ENCODE results near the gene COBLL1.

DNA sequence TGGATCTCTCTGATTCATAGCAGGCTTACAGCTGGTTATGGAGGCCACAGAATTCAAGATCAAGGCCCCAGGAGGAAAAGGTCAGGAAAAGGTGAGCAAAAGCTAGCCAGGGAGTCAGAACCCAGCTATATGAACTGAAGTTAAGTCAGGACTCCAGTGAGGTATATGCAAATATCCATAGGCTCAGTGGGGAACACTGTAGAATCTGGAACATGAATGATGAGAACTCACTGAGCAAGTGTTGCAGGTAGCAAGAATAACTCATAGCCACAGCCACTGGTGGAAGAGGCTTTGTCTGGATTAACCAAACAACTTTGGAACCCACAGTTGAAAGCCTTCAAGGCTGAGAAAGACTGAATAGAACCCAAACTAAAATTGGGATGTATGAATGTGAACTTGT, 24.7 kb downstream of the COBLL1 start:
- TF ChIP-seq, protein P1, sequence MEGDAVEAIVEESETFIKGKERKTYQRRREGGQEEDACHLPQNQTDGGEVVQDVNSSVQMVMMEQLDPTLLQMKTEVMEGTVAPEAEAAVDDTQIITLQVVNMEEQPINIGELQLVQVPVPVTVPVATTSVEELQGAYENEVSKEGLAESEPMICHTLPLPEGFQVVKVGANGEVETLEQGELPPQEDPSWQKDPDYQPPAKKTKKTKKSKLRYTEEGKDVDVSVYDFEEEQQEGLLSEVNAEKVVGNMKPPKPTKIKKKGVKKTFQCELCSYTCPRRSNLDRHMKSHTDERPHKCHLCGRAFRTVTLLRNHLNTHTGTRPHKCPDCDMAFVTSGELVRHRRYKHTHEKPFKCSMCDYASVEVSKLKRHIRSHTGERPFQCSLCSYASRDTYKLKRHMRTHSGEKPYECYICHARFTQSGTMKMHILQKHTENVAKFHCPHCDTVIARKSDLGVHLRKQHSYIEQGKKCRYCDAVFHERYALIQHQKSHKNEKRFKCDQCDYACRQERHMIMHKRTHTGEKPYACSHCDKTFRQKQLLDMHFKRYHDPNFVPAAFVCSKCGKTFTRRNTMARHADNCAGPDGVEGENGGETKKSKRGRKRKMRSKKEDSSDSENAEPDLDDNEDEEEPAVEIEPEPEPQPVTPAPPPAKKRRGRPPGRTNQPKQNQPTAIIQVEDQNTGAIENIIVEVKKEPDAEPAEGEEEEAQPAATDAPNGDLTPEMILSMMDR (tag by site-specific recombination; IDR thresholded peaks at IDR 0.05): no peak
- TF ChIP-seq, protein P2, sequence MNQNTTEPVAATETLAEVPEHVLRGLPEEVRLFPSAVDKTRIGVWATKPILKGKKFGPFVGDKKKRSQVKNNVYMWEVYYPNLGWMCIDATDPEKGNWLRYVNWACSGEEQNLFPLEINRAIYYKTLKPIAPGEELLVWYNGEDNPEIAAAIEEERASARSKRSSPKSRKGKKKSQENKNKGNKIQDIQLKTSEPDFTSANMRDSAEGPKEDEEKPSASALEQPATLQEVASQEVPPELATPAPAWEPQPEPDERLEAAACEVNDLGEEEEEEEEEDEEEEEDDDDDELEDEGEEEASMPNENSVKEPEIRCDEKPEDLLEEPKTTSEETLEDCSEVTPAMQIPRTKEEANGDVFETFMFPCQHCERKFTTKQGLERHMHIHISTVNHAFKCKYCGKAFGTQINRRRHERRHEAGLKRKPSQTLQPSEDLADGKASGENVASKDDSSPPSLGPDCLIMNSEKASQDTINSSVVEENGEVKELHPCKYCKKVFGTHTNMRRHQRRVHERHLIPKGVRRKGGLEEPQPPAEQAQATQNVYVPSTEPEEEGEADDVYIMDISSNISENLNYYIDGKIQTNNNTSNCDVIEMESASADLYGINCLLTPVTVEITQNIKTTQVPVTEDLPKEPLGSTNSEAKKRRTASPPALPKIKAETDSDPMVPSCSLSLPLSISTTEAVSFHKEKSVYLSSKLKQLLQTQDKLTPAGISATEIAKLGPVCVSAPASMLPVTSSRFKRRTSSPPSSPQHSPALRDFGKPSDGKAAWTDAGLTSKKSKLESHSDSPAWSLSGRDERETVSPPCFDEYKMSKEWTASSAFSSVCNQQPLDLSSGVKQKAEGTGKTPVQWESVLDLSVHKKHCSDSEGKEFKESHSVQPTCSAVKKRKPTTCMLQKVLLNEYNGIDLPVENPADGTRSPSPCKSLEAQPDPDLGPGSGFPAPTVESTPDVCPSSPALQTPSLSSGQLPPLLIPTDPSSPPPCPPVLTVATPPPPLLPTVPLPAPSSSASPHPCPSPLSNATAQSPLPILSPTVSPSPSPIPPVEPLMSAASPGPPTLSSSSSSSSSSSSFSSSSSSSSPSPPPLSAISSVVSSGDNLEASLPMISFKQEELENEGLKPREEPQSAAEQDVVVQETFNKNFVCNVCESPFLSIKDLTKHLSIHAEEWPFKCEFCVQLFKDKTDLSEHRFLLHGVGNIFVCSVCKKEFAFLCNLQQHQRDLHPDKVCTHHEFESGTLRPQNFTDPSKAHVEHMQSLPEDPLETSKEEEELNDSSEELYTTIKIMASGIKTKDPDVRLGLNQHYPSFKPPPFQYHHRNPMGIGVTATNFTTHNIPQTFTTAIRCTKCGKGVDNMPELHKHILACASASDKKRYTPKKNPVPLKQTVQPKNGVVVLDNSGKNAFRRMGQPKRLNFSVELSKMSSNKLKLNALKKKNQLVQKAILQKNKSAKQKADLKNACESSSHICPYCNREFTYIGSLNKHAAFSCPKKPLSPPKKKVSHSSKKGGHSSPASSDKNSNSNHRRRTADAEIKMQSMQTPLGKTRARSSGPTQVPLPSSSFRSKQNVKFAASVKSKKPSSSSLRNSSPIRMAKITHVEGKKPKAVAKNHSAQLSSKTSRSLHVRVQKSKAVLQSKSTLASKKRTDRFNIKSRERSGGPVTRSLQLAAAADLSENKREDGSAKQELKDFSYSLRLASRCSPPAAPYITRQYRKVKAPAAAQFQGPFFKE (tag by site-specific recombination; IDR thresholded peaks at IDR 0.05; ENCODE audit: borderline replicate concordance): no peak
- no peak for TF ChIP-seq GLI2 (tag by site-specific recombination; IDR thresholded peaks at IDR 0.05; ENCODE audit: borderline replicate concordance, low read depth)

Measured in HEK293 (cell line).